GM18873 (cell line): ENCODE data around the gene MXD4.

Experiments
- ATAC-seq: cut with Tn5 transposase; IDR thresholded peaks from one replicate; pipeline ENCODE4 v1.9.1; 2021; ENCODE audit warnings: mild to moderate bottlenecking, moderate library complexity, moderate number of reproducible peaks; ENCODE audit not compliant: unreplicated experiment, low FRiP score

Gene MXD4

GRCh38 chr4:2253160-2254084 is 8.5 kb downstream of the MXD4 start:
- ATAC-seq: no peak

- no peak for ATAC-seq
Measured at GRCh38 chr4:2252530-2253091, 9.3 kb downstream of the MXD4 start.

GRCh38 chr4:2251795-2252529 is 9.9 kb downstream of the MXD4 start:
- no peak for ATAC-seq

GRCh38 chr4:2251073-2251794 is 10.7 kb downstream of the MXD4 start:
- no peak for ATAC-seq

GRCh38 chr4:2250357-2251072 is 11.4 kb downstream of the MXD4 start:
- ATAC-seq: no peak

GRCh38 chr4:2249526-2250356 is 12.2 kb downstream of the MXD4 start:
- ATAC-seq: no peak

- ATAC-seq: no peak
Measured at GRCh38 chr4:2248821-2249261, 13.1 kb downstream of the MXD4 start.

GRCh38 chr4:2248044-2248780 is 13.7 kb downstream of the MXD4 start:
- ATAC-seq: no peak

GRCh38 chr4:2247128-2248043 is 14.5 kb downstream of the MXD4 start:
- no peak for ATAC-seq

- ATAC-seq: no peak
Measured at GRCh38 chr4:2246384-2247127, 15.4 kb downstream of the MXD4 start.

- no peak for ATAC-seq
Measured at GRCh38 chr4:2245787-2246275, 16.1 kb downstream of the MXD4 start.

- ATAC-seq: no peak
Measured at GRCh38 chr4:2245057-2245786, 16.7 kb downstream of the MXD4 start.

GRCh38 chr4:2243681-2244380 is 18.1 kb downstream of the MXD4 start:
- no peak for ATAC-seq

GRCh38 chr4:2241410-2242353 is 20.2 kb downstream of the MXD4 start, which contains the start of the genes HAUS3 and POLN:
Gene HAUS3, minus strand, starts transcription at chr4:2242121. Its CDS starts 1,175 bp downstream, at chr4:2240946.
Gene POLN, minus strand, starts transcription at chr4:2242121. Its CDS starts 12,890 bp downstream, at chr4:2229231.
- ATAC-seq: peak; percentile 83
